Tibial artery (tissue), 4 donors: ENCODE measurements around the gene B3GALT5.

Experiments used
- DNase-seq, 2 donors: peaks; one replicate each; pipeline ENCODE4 v3.0.0-alpha.2; 2019
- H3K27ac ChIP-seq, 2 donors: fragments of 200-600 bp; sonication (generic) in 1 of 2; 1 replicate in 1 of 2; 2 replicates in 1 of 2; pipeline ENCODE4 v1.5.1; 2018 to 2019; ENCODE audit warnings: mild to moderate bottlenecking in 1 of 2
- H3K27me3 ChIP-seq, 2 donors: fragments of 200-600 bp; sonication (generic) in 1 of 2; one replicate each; pipeline versions ENCODE4 v1.5.1 to v1.6.0; 2016 to 2019
- H3K36me3 ChIP-seq, 3 donors: fragments of 200-600 bp; sonication (generic) in 2 of 3; one replicate each; pipeline ENCODE4 v1.5.1; 2016 to 2019; ENCODE audit warnings: mild to moderate bottlenecking in 2 of 3
- H3K4me1 ChIP-seq, 4 donors: fragments of 200-600 bp; sonication (generic) in 2 of 4; 1 replicate in 3 of 4; 2 replicates in 1 of 4; pipeline ENCODE4 v1.5.1; 2016 to 2019
- H3K4me3 ChIP-seq, 2 donors: fragments of 200-600 bp; sonication (generic) in 1 of 2; 1 replicate in 1 of 2; 2 replicates in 1 of 2; pipeline ENCODE4 v1.5.1; 2018 to 2019; ENCODE audit warnings: mild to moderate bottlenecking in 2 of 2
- H3K9me3 ChIP-seq, 3 donors: fragments of 200-600 bp; sonication (generic) in 1 of 3; one replicate each; pipeline ENCODE4 v1.5.1; 2016 to 2019
- CTCF ChIP-seq, 2 experiments: fragments of 200-600 bp in 1 of 2; fragments of 450-650 bp in 1 of 2; IDR thresholded peaks; one replicate each; pipeline ENCODE4 v1.5.1; 2017 to 2019; ENCODE audit warnings: antibody characterized with exemption in 2 of 2, mild to moderate bottlenecking in 1 of 2, moderate library complexity in 1 of 2
- intact Hi-C: fragments of 100-400 bp; cut with DNase I; formaldehyde crosslinking; loops from one replicate; pipeline ENCODE4 v1.15.0; 2023; ENCODE audit warnings: low total_unique reads

B3GALT5 gene

GRCh38 chr21:39632796-39633442 lies 20.2 kb downstream of the B3GALT5 start:
- no peaks in the 10 kb centered on the region for H3K4me1 ChIP-seq
- no peaks in the 10 kb centered on the region for H3K36me3 ChIP-seq
- intact Hi-C loops = no loop called here
- TF ChIP-seq CTCF (IDR thresholded peaks at IDR 0.05) = no peak
- H3K27me3 ChIP-seq = peaks cover 0 to 9% of the 10 kb centered on the region in 2 donors
- H3K4me3 ChIP-seq = no peak overlapping the region
- H3K9me3 ChIP-seq = no peaks in the 10 kb centered on the region
- DNase-seq = no peak
- H3K27ac ChIP-seq = no peak overlapping the region

DNA sequence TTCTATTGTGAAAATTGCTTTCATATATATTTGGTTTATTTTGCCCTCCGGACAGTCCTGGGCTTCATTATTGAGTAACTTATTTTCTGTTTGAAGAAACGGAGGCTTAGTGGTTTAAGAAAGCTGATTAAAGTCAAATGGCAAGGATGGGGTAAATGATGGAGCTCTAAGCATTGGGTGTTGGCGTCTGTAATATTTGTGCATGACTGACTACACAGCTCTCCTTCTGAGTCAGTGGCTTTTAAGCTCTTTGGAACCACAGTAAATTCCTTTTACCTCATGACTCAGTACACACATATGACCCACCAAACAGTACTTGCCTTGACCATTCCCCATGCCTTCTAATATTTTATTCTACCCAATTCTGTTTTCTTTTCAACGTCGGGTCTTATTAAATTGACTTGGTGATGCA lies 21.0 kb downstream of the B3GALT5 start:
- intact Hi-C loops = no loop called here
- Histone ChIP-seq H3K27ac (no peak overlapping the region), H3K27me3 (peaks cover 0 to 18% of the 10 kb centered on the region in 2 donors), H3K4me3 (no peak overlapping the region), H3K36me3 (no peaks in the 10 kb centered on the region), H3K9me3 (no peaks in the 10 kb centered on the region), H3K4me1 (no peaks in the 10 kb centered on the region)
- TF ChIP-seq CTCF (IDR thresholded peaks at IDR 0.05) = no peak
- no peak for DNase-seq

DNA sequence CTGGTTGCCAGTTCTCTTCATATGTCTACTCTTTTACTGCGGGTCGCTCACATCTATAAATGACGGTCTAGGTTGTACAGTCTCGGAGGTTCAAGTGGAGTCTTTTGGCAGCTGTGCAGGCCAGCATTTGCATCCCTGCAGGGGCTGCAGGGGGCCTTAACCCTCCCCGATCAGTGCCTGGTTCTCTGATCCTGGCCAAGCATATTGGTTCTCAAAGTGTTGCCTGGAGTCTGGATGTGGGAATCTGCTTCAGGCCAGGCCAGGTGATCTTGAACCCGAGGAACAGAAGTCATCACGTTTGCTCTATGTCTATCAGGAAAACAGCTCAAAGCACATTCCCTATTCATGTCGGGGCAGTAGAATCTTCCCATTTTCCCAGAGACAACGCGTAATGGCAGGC lies 21.8 kb downstream of the B3GALT5 start:
- Histone ChIP-seq H3K4me3 (no peak overlapping the region), H3K27ac (no peak overlapping the region), H3K36me3 (no peaks in the 10 kb centered on the region), H3K9me3 (no peaks in the 10 kb centered on the region), H3K4me1 (no peaks in the 10 kb centered on the region), H3K27me3 (peaks cover 0 to 18% of the 10 kb centered on the region in 2 donors)
- TF ChIP-seq CTCF (IDR thresholded peaks at IDR 0.05) = no peak
- no peak for DNase-seq
- intact Hi-C loops = no loop called here

- no peak for DNase-seq
- Histone ChIP-seq H3K36me3 (no peaks in the 10 kb centered on the region), H3K4me3 (no peak overlapping the region), H3K9me3 (no peaks in the 10 kb centered on the region), H3K27ac (no peak overlapping the region), H3K27me3 (peaks cover 0 to 21% of the 10 kb centered on the region in 2 donors), H3K4me1 (no peaks in the 10 kb centered on the region)
- TF ChIP-seq CTCF (IDR thresholded peaks at IDR 0.05) = no peak
- intact Hi-C loops = no loop called here
Observed at GRCh38 chr21:39637197-39637970, 24.6 kb downstream of the B3GALT5 start.

DNA sequence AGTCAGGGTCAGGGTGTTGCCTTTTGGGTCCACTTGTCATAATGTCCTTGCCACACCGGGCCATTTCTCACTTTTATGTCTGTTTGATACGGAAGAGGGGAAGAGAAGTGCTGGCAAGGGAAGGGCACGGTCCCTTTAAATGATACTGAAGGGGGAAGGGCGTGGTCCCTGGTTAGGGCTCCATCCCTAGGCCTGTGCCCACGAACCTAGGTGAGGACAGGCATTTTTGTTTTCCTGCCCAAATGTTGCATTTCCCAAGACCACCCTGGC lies 25.2 kb downstream of the B3GALT5 start:
- no peaks in the 10 kb centered on the region for H3K4me1 ChIP-seq
- no peak overlapping the region for H3K4me3 ChIP-seq
- no peak for DNase-seq
- TF ChIP-seq CTCF (IDR thresholded peaks at IDR 0.05) = no peak
- H3K36me3 ChIP-seq = no peaks in the 10 kb centered on the region
- intact Hi-C loops = no loop called here
- H3K27ac ChIP-seq = no peak overlapping the region
- no peaks in the 10 kb centered on the region for H3K9me3 ChIP-seq
- peaks cover 0 to 21% of the 10 kb centered on the region in 2 donors for H3K27me3 ChIP-seq
